ENCODE results near the gene MARK3. TPM values are rescaled to one million over a fixed set of nuclear protein-coding genes. Genes with fewer than 3 reads are reported as not detected.

Gene MARK3
- 125 and 138 TPM in 2 replicates for total RNA-seq
- long read RNA-seq, partial matches to known transcripts: 16 of 25 reads
- long read RNA-seq, other reads (novel, unspliced or antisense): 5 of 25 reads

GRCh38 chr14:103385152-103385928 lies at the start of gene MARK3:
MARK3 (plus strand) TSS chr14:103385415; CDS start chr14:103386030, 615 bp downstream.
- H3K36me3 Mint-ChIP-seq (ENCODE audit: insufficient read depth): no peaks in the 10 kb centered on the region
- peaks cover 15% of the 10 kb centered on the region for H3K4me1 Mint-ChIP-seq (ENCODE audit: low read depth)
- TF ChIP-seq CTCF (IDR thresholded peaks at IDR 0.05; ENCODE audit: unreplicated experiment): peak; percentile 35
- peaks cover 19% of the 10 kb centered on the region for H3K27me3 Mint-ChIP-seq
- H3K9me3 Mint-ChIP-seq (ENCODE audit: low read depth): no peaks in the 10 kb centered on the region
- peak within 1 kb of the TSS; percentile 97 for H3K4me3 Mint-ChIP-seq (ENCODE audit: low read depth)
- H3K27ac Mint-ChIP-seq: peak within 1 kb of the TSS; percentile 93
- DNase-seq (ENCODE audit: low spot score, unreplicated experiment): peak; percentile 95

- DNase-seq (ENCODE audit: low spot score, unreplicated experiment): no peak
- no peaks in the 10 kb centered on the region for H3K9me3 Mint-ChIP-seq (ENCODE audit: low read depth)
- peak overlapping the region; percentile 95 for H3K27ac Mint-ChIP-seq
- H3K4me1 Mint-ChIP-seq (ENCODE audit: low read depth): peaks cover 29% of the 10 kb centered on the region
- H3K4me3 Mint-ChIP-seq (ENCODE audit: low read depth): peak overlapping the region; percentile 82
- H3K36me3 Mint-ChIP-seq (ENCODE audit: insufficient read depth): peaks cover 55% of the 10 kb centered on the region
- no peaks in the 10 kb centered on the region for H3K27me3 Mint-ChIP-seq
- no peak for TF ChIP-seq CTCF (IDR thresholded peaks at IDR 0.05; ENCODE audit: unreplicated experiment)
Measured at GRCh38 chr14:103336191-103336590, 49.0 kb upstream of the MARK3 start.

- Mint-ChIP-seq H3K9me3 (ENCODE audit: low read depth) (no peaks in the 10 kb centered on the region), H3K4me1 (ENCODE audit: low read depth) (peaks cover 27% of the 10 kb centered on the region), H3K27ac (peak overlapping the region; percentile 45), H3K4me3 (ENCODE audit: low read depth) (no peak overlapping the region), H3K27me3 (no peaks in the 10 kb centered on the region), H3K36me3 (ENCODE audit: insufficient read depth) (peaks cover 65% of the 10 kb centered on the region)
- no peak for TF ChIP-seq CTCF (IDR thresholded peaks at IDR 0.05; ENCODE audit: unreplicated experiment)
- no peak for DNase-seq (ENCODE audit: low spot score, unreplicated experiment)
Measured at GRCh38 chr14:103337794-103338193, 47.4 kb upstream of the MARK3 start.

- Mint-ChIP-seq H3K4me1 (ENCODE audit: low read depth) (peaks cover 26% of the 10 kb centered on the region), H3K36me3 (ENCODE audit: insufficient read depth) (peaks cover 77% of the 10 kb centered on the region), H3K27ac (peak overlapping the region; percentile 24), H3K27me3 (no peaks in the 10 kb centered on the region), H3K9me3 (ENCODE audit: low read depth) (no peaks in the 10 kb centered on the region), H3K4me3 (ENCODE audit: low read depth) (no peak overlapping the region)
- TF ChIP-seq CTCF (IDR thresholded peaks at IDR 0.05; ENCODE audit: unreplicated experiment): no peak
- no peak for DNase-seq (ENCODE audit: low spot score, unreplicated experiment)
Measured at GRCh38 chr14:103339561-103339960, 45.7 kb upstream of the MARK3 start.

GRCh38 chr14:103340480-103341212 lies 44.6 kb upstream of the MARK3 start:
- DNase-seq (ENCODE audit: low spot score, unreplicated experiment): no peak
- Mint-ChIP-seq H3K4me3 (ENCODE audit: low read depth) (no peak overlapping the region), H3K36me3 (ENCODE audit: insufficient read depth) (peaks cover 77% of the 10 kb centered on the region), H3K27me3 (no peaks in the 10 kb centered on the region), H3K4me1 (ENCODE audit: low read depth) (peaks cover 22% of the 10 kb centered on the region), H3K9me3 (ENCODE audit: low read depth) (no peaks in the 10 kb centered on the region), H3K27ac (no peak overlapping the region)
- TF ChIP-seq CTCF (IDR thresholded peaks at IDR 0.05; ENCODE audit: unreplicated experiment): no peak
